ENCODE data around the gene GSG1L. TPM values are rescaled to one million over a fixed set of nuclear protein-coding genes. Genes with fewer than 3 reads are reported as not detected.

GSG1L gene
- total and polyA plus RNA-seq, 2 of the 13 experiments (the other 11 are each of a cell fraction or from before 2014, with no cell fraction given): not detected

- TF ChIP-seq ZZZ3 (CRISPR knock-in tag; IDR thresholded peaks at IDR 0.05; ENCODE audit: borderline replicate concordance) (no peak), HNF4A (CRISPR knock-in tag; IDR thresholded peaks at IDR 0.05) (no peak), GATAD2A (CRISPR knock-in tag; IDR thresholded peaks at IDR 0.05) (no peak), ZFP91 (CRISPR knock-in tag; IDR thresholded peaks at IDR 0.05; ENCODE audit: borderline replicate concordance) (no peak; the same call in 1 of the 2 replicates), FOXP4 (CRISPR knock-in tag; IDR thresholded peaks at IDR 0.05) (no peak), PRDM4 (CRISPR knock-in tag; IDR thresholded peaks at IDR 0.05; ENCODE audit: borderline replicate concordance) (no peak), ZNF275 (CRISPR knock-in tag; IDR thresholded peaks at IDR 0.05; ENCODE audit: borderline replicate concordance) (no peak), TGIF2 (CRISPR knock-in tag; IDR thresholded peaks at IDR 0.05) (no peak), ZNF382 (CRISPR knock-in tag; IDR thresholded peaks at IDR 0.05; ENCODE audit: borderline replicate concordance) (no peak), CERS6 (CRISPR knock-in tag; IDR thresholded peaks at IDR 0.05) (no peak), ZKSCAN5 (CRISPR knock-in tag; IDR thresholded peaks at IDR 0.05) (no peak), IRF9 (CRISPR knock-in tag; IDR thresholded peaks at IDR 0.05; ENCODE audit: borderline replicate concordance) (no peak), ZBTB25 (CRISPR knock-in tag; IDR thresholded peaks at IDR 0.05) (no peak)
Observed at GRCh38 chr16:27867122-27868110, 196.1 kb downstream of the GSG1L start (continued).

All from HepG2 (cell line).